Naive thymus-derived CD8-positive, alpha-beta T cell (primary cell): ENCODE data around the gene GRID1. TPM values are rescaled to one million over a fixed set of nuclear protein-coding genes. Genes with fewer than 3 reads are reported as not detected.

ENCODE experiments used
- ATAC-seq, 2 donors: fragments of 150-1000 bp; cut with Tn5 transposase in 1 of 2; sonication (Bioruptor Pico), chemical (Tn5 transposase) in 1 of 2; 1 replicate in 1 of 2; 2 replicates in 1 of 2; pipeline ENCODE4 v1.10.0; 2021; ENCODE audit warnings: mild to moderate bottlenecking in 2 of 2, moderate library complexity in 2 of 2
- POLR2A ChIA-PET: fragments of 350-600 bp; sonication (Branson Sonifier 250); formaldehyde crosslinking; loops from one replicate; lab custom pipeline; 2021; ENCODE audit warnings: antibody characterized with exemption; lab: Charles Lee
- DNase-seq, 10 donors: peaks; one replicate each; pipeline versions ENCODE4 v3.0.0 to v3.0.0-alpha.2; 2020 to 2022
- H3K27ac Mint-ChIP-seq, 10 donors: one replicate each; pipeline ENCODE4 v1.8.0; 2020 to 2022; ENCODE audit warnings: mild to moderate bottlenecking in 10 of 10, mixed read lengths in 10 of 10, moderate library complexity in 4 of 10, inconsistent platforms in 1 of 10
- H3K27me3 Mint-ChIP-seq, 5 donors: one replicate each; pipeline ENCODE4 v1.8.0; 2021 to 2022; ENCODE audit warnings: mixed read lengths in 5 of 5
- H3K36me3 Mint-ChIP-seq, 3 donors: one replicate each; pipeline ENCODE4 v1.8.0; 2020 to 2022; ENCODE audit warnings: mixed read lengths in 3 of 3, mild to moderate bottlenecking in 2 of 3, inconsistent platforms in 1 of 3
- H3K4me1 Mint-ChIP-seq, 4 donors: one replicate each; pipeline ENCODE4 v1.8.0; 2021 to 2022; ENCODE audit warnings: mixed read lengths in 4 of 4
- H3K4me3 Mint-ChIP-seq, 10 donors: one replicate each; pipeline ENCODE4 v1.8.0; 2020 to 2022; ENCODE audit warnings: mild to moderate bottlenecking in 10 of 10, mixed read lengths in 10 of 10, moderate library complexity in 6 of 10, inconsistent platforms in 1 of 10
- H3K9me3 Mint-ChIP-seq, 9 donors: one replicate each; pipeline ENCODE4 v1.8.0; 2020 to 2022; ENCODE audit warnings: mixed read lengths in 9 of 9, mild to moderate bottlenecking in 3 of 9, inconsistent platforms in 1 of 9, moderate library complexity in 1 of 9
- polyA plus RNA-seq, 3 donors: library from polyadenylated mRNA; unstranded; fragments of 300-500 nt; fragmentation: Illumina TruSeq; gene quantifications; one replicate each; pipeline ENCODE4 v1.2.3, GENCODE V29; 2021
- total RNA-seq, 8 experiments: library from RNA in 2 of 8; stranded (reverse) in 2 of 8; gene quantifications; one replicate each; pipeline ENCODE4 v1.2.3 and lab custom pipeline; 2021 to 2026

GRID1 gene
- not detected for total RNA-seq
- not detected for polyA plus RNA-seq
- total RNA-seq (lab: John Stamatoyannopoulos, UW): 0 to 0.17 (median 0) reads per million in 6 experiments

DNA sequence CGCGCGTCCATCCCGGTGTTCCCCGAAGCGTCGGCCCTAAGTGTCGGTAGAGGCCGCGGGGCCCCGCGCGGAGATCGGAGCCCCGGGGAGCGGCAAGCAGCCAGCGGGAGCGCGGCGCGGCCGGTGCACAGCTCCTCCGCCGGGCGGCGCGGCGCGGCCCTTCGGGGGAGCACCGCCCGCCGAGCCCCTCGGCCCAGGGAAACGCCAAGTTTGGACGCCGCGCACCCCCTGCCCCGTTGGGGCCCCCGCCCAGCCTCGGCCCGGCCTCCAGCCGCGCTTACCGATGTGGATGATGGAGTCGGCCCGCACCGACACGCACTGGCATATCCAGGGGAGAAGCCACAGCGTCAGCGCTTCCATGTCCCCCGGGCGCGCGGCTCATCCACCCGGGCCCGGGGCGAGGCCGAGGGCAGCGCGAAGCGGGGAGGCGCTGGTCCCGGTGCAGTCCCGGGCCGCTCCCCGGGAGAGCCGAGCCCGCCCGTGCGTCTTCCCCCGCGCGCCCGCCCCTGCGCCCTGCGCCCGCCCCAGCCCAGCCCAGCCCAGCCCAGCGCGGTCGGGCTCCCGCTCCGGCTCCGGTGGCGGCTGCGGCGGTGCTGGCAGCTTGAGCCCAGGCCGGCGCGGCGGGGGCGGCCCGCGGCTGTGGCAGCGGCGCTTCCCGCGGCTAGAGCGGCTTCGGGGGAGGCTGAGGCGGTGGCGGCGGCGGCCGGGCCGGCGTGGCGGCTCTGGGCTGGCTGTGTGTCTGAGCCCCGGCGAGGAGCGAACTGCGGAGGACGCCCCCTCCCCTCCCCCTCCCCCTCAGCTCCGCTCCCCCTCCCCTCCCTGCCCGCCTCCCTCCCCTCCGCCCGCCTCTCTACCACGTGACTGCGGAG is at the start of gene GRID1:
Gene GRID1 (minus strand): TSS at position 763 of the 869 bp plus-strand sequence.
- peaks cover 0 to 2% (median 0%) of the 10 kb centered on the region in 9 donors for H3K9me3 Mint-ChIP-seq
- DNase-seq (peak in 1 of 10 donors; percentile 54), ATAC-seq (peak; percentile 42 to 50)
- H3K36me3 Mint-ChIP-seq: peaks cover 0 to 4% (median 0%) of the 10 kb centered on the region in 3 donors
- H3K27me3 Mint-ChIP-seq: peaks cover 28 to 82% (median 61%) of the 10 kb centered on the region in 5 donors
- POLR2A ChIA-PET: no interaction called here
- H3K27ac Mint-ChIP-seq: peak within 1 kb of the TSS in 1 of 10 donors; percentile 6
- peaks cover 9 to 24% (median 20%) of the 10 kb centered on the region in 4 donors for H3K4me1 Mint-ChIP-seq
- peak within 1 kb of the TSS; percentile 62 to 83 (median 78) for H3K4me3 Mint-ChIP-seq

DNA sequence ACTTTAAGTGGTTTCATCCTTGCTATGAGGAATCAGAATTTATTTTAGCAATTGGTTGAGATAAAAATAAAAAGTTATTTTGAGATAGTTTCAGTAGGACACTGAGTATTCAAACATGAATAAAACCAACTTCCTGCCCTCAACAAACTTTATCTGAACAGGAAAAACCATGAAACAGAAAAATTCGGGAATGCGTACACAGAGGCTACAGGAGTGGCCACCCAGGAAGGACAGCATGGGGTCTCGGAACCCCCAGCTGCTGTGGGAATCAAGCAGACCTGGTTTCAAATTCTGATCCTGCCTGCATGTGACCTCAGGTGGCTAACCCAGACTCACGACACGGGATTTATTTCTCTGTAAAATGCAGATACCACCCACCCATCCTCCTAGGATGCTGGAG is 49.0 kb upstream of the GRID1 start:
- ATAC-seq: no peak
- peaks cover 0 to 2% (median 0%) of the 10 kb centered on the region in 5 donors for H3K27me3 Mint-ChIP-seq
- DNase-seq: no peak
- no peaks in the 10 kb centered on the region for H3K36me3 Mint-ChIP-seq
- H3K27ac Mint-ChIP-seq: peak overlapping the region in 6 of 10 donors; percentile 29 to 71 (median 48)
- no peaks in the 10 kb centered on the region for H3K9me3 Mint-ChIP-seq
- H3K4me1 Mint-ChIP-seq: peaks cover 31 to 59% (median 52%) of the 10 kb centered on the region in 4 donors
- peak overlapping the region in 5 of 10 donors; percentile 30 to 62 (median 40) for H3K4me3 Mint-ChIP-seq
- POLR2A ChIA-PET: no interaction called here

DNA sequence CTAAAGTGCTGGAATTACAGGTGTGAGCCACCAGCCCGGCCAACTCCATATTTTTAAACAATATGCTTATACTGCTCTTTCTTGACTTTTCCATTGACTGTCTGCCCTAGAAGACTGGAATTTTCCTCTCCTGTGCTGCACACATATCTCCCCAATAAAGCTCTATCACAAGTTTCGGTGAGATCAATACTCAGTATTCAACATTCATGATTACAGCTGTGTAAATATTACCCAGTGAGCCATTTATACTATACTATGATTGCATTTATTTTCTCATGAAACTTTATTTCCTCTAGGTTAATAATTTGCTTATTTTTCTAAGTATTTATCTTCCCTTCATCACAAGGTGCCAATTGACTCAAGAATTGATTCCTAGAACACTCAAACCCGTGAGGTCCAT is 48.5 kb upstream of the GRID1 start:
- no peak for DNase-seq
- peak overlapping the region in 7 of 10 donors; percentile 12 to 62 (median 35) for H3K4me3 Mint-ChIP-seq
- H3K4me1 Mint-ChIP-seq: peaks cover 27 to 64% (median 55%) of the 10 kb centered on the region in 4 donors
- POLR2A ChIA-PET: no interaction called here
- no peaks in the 10 kb centered on the region for H3K36me3 Mint-ChIP-seq
- no peak for ATAC-seq
- peak overlapping the region in 9 of 10 donors; percentile 3 to 67 (median 41) for H3K27ac Mint-ChIP-seq
- H3K27me3 Mint-ChIP-seq: peaks cover 0 to under 1% (median 0%) of the 10 kb centered on the region in 5 donors
- no peaks in the 10 kb centered on the region for H3K9me3 Mint-ChIP-seq

DNA sequence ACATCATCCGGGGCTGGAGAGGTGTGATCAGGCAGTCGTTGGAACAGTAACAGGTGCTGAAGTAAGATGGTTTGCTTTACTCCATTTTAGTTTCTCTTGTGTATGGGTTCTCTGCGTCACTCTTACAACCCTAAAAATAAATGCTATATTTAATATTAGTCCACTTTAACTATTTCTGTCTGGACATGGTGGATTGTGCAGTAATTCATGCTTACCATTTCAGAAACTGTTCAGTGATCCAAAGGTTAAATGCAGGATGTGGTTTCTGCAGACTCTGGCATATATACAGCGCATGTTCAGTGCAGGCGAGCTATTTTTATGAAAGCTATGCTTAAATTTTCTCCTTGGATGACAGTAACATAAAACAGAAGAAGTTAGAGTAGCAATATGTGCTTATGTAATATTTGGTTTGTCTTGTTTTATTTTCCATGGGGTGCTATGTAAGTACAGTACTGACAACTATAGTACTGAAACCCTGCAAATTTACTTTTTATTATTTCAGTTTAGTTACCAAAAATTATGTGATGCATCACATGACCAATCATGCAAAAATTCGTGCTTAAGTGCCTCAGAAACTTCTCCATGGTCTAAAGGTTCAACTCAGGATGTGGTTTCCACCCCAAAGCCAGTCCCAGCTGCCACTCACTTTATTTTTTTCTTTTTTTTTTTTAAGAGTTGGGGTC is 46.6 kb upstream of the GRID1 start:
- Mint-ChIP-seq H3K27me3 (no peaks in the 10 kb centered on the region), H3K4me1 (peaks cover 21 to 59% (median 50%) of the 10 kb centered on the region in 4 donors), H3K36me3 (no peaks in the 10 kb centered on the region), H3K4me3 (peak overlapping the region; percentile 54 to 84 (median 74)), H3K9me3 (no peaks in the 10 kb centered on the region), H3K27ac (peak overlapping the region; percentile 76 to 94 (median 89))
- POLR2A ChIA-PET: interaction anchor here (0.6 to 6.7 kb wide), 4 partner anchors 12 to 415 kb away, joined by 3 to 110 read pairs (median 4); no protein-coding TSS in a partner anchor
- DNase-seq: peak in 6 of 10 donors; percentile 14 to 72 (median 56)
- peak; percentile 85 to 86 for ATAC-seq

DNA sequence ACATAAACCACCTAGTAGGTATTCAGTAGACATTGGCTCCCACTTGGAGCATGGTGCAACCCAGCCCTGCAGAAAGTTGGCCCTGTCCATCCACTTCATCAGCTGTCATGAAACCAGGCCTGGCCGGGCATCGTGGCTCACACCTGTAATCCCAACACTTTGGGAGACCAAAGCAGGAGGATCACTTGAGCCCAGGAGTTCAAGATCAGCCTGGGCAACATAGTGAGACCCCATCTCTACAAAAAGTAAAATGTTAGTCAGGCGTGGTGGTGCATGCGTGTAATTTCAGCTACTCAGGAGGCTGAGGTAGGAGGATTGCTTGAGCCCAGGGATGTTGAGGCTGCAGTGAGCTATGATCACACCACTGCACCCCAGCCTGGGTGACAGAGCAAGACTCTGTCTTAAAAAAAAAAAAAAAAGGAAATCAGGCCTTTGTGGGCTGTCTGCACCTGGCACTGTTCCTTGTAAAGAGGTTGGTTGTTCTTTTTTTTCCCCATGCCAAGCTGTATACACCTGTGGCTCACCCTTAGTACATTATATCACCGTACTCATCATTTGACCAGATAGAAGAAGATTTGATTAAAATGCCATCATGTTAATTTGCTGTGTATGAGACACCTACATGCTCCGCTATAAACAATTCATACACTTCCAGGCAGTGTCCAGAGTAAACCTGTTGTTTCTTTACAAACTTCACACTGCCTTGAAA is 45.4 kb upstream of the GRID1 start:
- H3K4me1 Mint-ChIP-seq: peaks cover 21 to 59% (median 48%) of the 10 kb centered on the region in 4 donors
- no peaks in the 10 kb centered on the region for H3K9me3 Mint-ChIP-seq
- no peaks in the 10 kb centered on the region for H3K36me3 Mint-ChIP-seq
- DNase-seq: no peak
- H3K27ac Mint-ChIP-seq: peak overlapping the region; percentile 57 to 94 (median 89)
- no peak for ATAC-seq
- no peaks in the 10 kb centered on the region for H3K27me3 Mint-ChIP-seq
- H3K4me3 Mint-ChIP-seq: peak overlapping the region; percentile 70 to 84 (median 74)
- POLR2A ChIA-PET: interaction anchor here (0.7 to 6.7 kb wide), 4 partner anchors 10 to 618 kb away, joined by 3 to 110 read pairs (median 4); no protein-coding TSS in a partner anchor

DNA sequence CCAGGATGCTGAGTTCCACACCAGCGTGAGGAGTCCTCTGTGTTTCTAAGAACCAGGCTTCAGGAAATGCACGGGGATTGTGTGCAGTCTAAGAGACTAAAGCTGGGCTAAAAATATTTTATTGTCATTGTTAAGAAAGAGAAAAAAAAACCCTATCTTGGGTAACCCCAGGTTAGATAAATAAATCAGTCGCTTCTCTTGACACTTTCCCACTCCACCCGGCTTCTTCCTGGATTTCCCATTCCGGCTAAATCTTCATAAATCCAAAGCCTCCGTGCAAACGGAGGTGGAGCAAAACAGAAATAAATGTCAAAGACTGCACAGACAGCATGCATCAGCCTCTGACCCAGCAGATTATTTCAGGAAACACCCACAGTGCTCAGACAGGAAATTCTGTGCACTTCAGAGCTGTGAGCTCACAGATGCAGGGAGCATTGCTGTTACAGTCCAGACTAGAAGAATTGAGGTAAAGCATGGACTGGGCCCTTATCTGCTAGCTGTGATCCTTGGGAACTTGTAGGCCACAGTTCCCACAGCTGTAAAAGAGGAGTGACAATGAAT is 44.8 kb upstream of the GRID1 start:
- Mint-ChIP-seq H3K36me3 (no peaks in the 10 kb centered on the region), H3K27ac (peak overlapping the region; percentile 57 to 94 (median 88)), H3K9me3 (no peaks in the 10 kb centered on the region), H3K4me1 (peaks cover 21 to 59% (median 48%) of the 10 kb centered on the region in 4 donors), H3K4me3 (peak overlapping the region; percentile 70 to 84 (median 74)), H3K27me3 (no peaks in the 10 kb centered on the region)
- DNase-seq: peak in 2 of 10 donors; percentile 15 to 41
- POLR2A ChIA-PET: interaction anchor here (0.6 to 6.7 kb wide), 5 partner anchors 10 to 619 kb away, joined by 3 to 110 read pairs (median 5); no protein-coding TSS in a partner anchor
- ATAC-seq: peak; percentile 64 to 67

DNA sequence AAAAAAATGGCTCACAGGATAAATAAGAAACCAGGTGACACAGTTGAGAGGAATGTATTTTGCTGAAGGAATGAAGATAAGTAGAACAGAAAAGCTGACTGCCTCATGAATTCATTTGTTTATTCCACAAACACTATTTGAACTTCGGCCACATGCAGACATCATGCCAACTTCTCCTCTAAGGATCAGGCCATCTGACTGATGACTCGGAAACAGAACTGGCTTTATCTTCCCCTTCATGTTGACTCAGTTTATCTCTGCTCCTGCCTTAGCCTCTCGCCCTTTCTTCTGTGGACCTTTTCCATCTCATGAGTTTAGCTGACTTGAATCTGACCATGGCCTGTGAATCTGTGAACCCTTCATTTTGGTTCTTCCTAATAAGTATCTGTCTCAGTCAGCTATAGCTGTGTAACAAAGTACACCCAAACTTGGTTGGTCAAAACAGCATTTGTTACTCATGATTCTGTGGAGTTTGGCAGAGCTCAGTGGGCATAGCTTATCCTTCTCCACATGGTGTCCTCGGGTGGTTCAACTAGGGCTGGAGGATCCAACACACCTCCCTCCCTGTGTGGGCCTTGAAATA is 44.0 kb upstream of the GRID1 start:
- H3K36me3 Mint-ChIP-seq: no peaks in the 10 kb centered on the region
- POLR2A ChIA-PET: interaction anchor here (0.6 to 6.7 kb wide), 3 partner anchors 9 to 109 kb away, joined by 3 to 110 read pairs (median 6); no protein-coding TSS in a partner anchor
- no peak for DNase-seq
- H3K4me1 Mint-ChIP-seq: peaks cover 19 to 54% (median 44%) of the 10 kb centered on the region in 4 donors
- no peaks in the 10 kb centered on the region for H3K27me3 Mint-ChIP-seq
- H3K9me3 Mint-ChIP-seq: peaks cover 0 to under 1% (median 0%) of the 10 kb centered on the region in 9 donors
- ATAC-seq: no peak
- peak overlapping the region in 7 of 10 donors; percentile 52 to 84 (median 73) for H3K4me3 Mint-ChIP-seq
- peak overlapping the region; percentile 57 to 94 (median 85) for H3K27ac Mint-ChIP-seq

DNA sequence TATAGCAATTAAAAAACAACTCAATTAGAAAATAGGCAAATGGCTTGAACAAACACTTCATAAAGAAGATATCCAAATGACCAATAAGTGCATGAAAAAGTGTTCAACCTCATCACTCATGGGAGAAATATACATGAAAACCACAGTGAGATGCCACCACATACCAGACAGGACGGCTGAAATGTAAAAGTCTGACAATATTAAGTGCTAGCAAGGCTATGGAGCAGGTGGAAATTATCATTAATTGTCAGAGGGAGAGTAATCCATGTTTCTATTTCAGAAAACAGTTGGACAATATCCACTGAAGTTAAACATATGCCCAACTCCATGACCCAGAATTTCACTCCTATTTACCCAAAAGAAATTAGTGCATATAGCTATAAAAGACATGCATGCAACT is 42.6 kb upstream of the GRID1 start:
- no peak for ATAC-seq
- Mint-ChIP-seq H3K27ac (peak overlapping the region in 3 of 10 donors; percentile 1 to 61 (median 15)), H3K4me3 (no peak overlapping the region), H3K9me3 (peaks cover 0 to 4% (median 0%) of the 10 kb centered on the region in 9 donors), H3K36me3 (no peaks in the 10 kb centered on the region), H3K27me3 (no peaks in the 10 kb centered on the region), H3K4me1 (peaks cover 17 to 43% (median 34%) of the 10 kb centered on the region in 4 donors)
- POLR2A ChIA-PET: interaction anchor here (6.7 kb wide), 1 partner anchor 8 kb away, joined by 110 read pairs; no protein-coding TSS in a partner anchor
- DNase-seq: no peak

DNA sequence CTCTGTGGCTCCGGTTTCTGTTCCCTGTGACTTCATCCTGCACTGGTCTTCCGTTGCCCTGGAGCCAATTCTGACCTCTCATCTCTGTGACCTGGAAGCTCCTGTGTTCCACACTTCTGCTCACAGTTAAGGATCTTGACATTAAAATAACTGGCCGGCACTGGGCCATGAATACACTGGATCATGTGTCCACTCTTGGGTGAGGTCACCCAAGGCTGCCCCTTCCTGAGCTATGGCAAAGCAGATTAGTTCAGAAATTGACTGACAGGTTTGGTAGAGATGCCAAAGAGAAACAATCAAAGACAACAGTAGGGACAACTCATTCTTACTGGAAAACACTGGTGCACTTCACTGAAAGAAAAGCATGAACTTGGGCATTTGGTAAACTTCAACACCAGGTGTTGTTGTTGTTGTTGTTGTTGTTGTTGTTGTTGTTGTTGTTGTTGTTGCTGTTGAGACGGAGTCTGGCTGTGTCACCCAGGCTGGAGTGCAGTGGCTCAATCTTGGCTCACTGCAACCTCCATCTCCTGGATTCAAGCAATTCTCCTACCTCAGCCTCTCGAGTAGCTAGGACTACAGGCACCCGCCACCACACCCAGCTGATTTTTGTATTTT is 36.7 kb upstream of the GRID1 start:
- peaks cover 10 to 25% (median 21%) of the 10 kb centered on the region in 4 donors for H3K4me1 Mint-ChIP-seq
- no peak for DNase-seq
- no peak for ATAC-seq
- POLR2A ChIA-PET: interaction anchor here (1.4 to 4.4 kb wide), 2 partner anchors 8 to 14 kb away, joined by 3 to 110 read pairs; no protein-coding TSS in a partner anchor
- peak overlapping the region in 7 of 10 donors; percentile 13 to 85 (median 54) for H3K27ac Mint-ChIP-seq
- H3K9me3 Mint-ChIP-seq: peaks cover 0 to 4% (median 0%) of the 10 kb centered on the region in 9 donors
- peak overlapping the region in 6 of 10 donors; percentile 1 to 64 (median 28) for H3K4me3 Mint-ChIP-seq
- H3K27me3 Mint-ChIP-seq: peaks cover 0 to 4% (median 0%) of the 10 kb centered on the region in 5 donors
- H3K36me3 Mint-ChIP-seq: no peaks in the 10 kb centered on the region

DNA sequence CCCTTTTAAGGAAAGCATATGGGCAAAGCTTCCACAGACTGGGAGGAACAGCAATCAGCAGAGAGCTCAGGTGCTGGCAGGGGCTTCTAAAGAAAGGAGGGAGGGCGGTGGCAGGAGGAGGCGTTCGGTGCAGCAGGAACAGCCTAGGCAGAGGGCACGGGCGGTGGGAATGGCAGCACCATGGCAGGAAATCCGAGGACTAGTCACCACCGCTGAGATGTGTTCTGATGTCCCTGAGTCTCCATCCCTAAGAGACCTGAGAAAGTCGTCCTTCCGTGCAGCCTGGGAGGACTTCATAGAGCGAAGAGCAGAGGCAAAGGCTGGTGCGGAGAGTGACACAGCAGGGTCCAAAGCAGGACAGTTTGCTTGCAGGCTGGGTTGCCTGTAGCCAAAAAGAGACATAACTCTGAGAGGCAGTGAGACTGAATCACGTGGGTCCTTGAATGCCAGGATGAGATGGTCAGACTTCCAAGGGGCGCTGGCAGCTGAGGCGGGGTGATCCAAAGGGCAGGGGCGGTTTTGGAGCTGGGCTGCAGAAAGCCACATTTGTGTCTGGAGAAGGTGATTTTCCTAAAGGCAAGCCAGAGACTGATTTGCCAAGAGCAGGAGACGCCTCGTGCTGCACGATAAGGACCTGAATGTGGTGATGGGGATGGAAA is 35.8 kb upstream of the GRID1 start:
- POLR2A ChIA-PET: interaction anchor here (1.4 to 4.4 kb wide), 2 partner anchors 9 to 15 kb away, joined by 3 to 110 read pairs; no protein-coding TSS in a partner anchor
- peak overlapping the region; percentile 47 to 94 (median 83) for H3K27ac Mint-ChIP-seq
- H3K4me1 Mint-ChIP-seq: peaks cover 10 to 25% (median 21%) of the 10 kb centered on the region in 4 donors
- peak overlapping the region; percentile 63 to 94 (median 82) for H3K4me3 Mint-ChIP-seq
- no peaks in the 10 kb centered on the region for H3K36me3 Mint-ChIP-seq
- ATAC-seq (no peak), DNase-seq (no peak)
- peaks cover 0 to 4% (median 0%) of the 10 kb centered on the region in 5 donors for H3K27me3 Mint-ChIP-seq
- H3K9me3 Mint-ChIP-seq: peaks cover 0 to 4% (median 0%) of the 10 kb centered on the region in 9 donors
